Amniotic stem cell (primary cell): ENCODE data around the gene IDUA.
"Not testable (repeated sequence)": the region's sequence is repeated elsewhere in the genome, so short reads cannot be mapped to it uniquely, and the experiment has no call there.

Experiments
- DNase-seq: peaks from one replicate; lab custom pipeline; 2025; lab: John Stamatoyannopoulos, UW

IDUA gene

GRCh38 chr4:967113-968104, 19.4 kb upstream of the IDUA start:
- DNase-seq = no peak

DNA sequence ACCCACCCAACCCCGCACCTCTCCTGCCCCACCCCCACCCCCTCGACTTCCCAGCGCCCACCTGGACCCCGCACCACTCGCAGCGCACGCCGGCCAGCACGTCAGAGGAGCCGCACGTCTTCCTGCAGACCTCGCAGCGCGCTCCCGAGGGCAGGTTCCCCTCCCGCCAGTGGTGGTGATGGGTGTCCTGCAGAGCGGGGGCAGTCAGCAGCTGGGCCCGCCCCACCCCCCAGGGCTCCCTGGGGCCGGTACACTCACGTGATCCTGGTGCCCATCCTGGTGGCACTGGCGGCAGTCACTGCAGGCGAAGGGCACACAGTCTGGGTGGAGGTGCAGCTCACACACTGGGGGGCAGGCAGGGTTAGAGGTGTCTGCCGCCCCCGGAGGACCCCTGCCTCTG, 18.6 kb upstream of the IDUA start:
- DNase-seq = no peak

DNA sequence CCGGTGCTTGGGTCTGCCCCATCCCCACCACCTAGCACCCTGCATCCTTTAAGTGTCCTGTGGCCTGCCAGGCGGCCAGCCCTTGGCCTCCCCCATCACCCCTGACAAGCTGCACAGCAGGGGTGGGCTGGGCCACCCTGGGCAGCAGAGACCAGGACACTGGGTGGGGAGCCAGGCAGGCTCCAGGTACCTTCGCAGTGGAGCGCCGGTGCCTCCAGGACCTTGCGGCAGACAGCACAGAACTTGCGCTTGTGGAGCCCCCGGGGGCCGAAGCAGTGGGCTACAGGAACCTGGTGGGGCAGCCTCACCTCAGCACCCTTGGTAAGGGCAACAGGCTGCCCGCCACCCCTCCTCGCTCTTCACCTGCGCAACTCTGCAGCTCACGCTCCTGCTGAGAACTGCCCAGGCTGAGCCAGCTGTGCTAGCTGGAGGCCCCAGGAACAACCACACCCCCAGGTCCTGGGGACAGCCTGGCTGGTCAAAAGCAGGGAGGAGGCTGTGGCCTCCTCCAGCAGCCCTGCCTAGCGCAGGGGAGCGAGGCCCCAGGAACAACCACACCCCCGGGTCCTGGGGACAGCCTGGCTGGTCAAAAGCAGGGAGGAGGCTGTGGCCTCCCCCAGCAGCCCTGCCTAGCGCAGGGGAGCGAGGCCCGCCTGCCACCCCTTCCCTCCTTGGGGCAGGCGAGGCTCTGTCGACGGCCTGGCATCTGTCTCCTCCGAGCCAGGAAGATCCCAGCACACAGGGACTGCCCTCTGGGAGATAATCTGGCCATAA, 18.0 kb upstream of the IDUA start:
- no peak for DNase-seq

GRCh38 chr4:970046-970745, 16.6 kb upstream of the IDUA start:
- DNase-seq = no peak

DNA sequence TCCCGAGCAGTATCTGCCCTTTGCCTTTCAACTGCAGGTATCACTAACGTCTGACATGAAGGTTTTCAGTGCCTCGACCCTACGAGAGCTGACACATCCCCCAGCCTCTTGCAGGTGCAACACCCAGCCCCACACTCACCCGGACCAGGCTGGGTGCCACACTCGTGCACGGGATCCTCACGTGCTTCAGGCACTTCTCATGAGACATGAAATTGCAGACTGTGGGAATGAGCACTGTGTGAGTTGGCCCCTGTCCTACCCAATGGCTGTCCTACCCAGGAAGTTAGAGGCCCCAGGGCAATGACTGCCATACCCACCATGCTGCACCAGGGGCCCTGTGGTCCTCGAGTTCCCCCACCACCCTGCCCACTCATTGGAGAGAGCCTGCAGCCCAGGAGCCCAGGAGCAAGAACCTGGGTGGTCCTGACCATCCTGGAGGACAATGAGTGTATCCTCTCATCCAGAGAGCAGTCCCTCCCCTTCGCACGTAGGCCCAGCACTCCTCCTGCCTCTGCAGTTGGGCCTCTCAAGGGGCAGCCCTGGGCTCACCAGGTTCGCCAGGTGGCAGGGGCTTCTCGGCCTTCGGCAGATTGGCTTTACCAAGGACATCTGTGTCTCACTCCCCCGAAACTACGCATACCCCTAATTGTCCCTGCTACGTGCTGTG, 15.9 kb upstream of the IDUA start:
- no peak for DNase-seq

DNA sequence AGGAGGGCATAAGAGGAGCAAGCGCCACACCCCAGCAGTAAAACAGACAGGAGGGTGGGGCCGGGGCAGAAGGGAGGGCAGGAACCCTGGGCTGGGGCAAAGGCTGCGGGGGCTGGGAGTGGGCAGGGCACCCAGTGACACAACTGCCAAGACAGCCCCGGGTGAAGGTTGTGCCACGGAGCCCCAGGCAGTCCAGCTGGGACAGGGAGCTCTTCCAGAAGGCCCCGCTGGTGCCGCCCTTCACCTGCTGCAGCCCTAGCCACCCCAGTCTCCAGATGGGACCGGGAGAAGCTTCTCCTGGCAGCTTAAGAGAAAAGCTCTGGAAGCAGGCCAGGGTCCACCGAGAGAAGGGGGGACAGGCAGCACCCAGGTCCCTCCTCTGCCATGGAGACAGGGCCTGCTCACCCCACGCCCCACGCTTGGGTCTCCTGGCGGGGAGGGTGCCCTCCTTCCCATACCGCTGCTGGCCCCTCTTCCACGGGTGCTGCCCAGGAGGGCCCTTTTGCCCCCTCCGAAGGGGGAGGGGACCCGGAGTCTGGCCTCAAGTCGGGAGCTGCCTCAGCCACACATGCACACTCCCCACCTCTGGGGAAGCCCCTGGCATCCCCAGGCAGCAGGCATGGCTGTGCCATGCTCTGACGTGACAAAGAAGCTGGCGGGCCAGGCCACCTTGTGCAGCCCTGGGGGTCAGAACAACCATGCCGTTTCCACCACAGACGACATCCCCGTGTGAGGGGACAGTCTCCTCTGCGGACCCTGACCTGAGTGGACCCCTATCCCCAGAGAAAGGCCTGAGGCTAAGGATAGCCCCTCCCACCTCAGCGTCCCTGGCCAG, 15.0 kb upstream of the IDUA start:
- DNase-seq = no peak

- DNase-seq = no peak
These were observed 14.0 kb upstream of the IDUA start for GRCh38 chr4:972651-973424.

DNA sequence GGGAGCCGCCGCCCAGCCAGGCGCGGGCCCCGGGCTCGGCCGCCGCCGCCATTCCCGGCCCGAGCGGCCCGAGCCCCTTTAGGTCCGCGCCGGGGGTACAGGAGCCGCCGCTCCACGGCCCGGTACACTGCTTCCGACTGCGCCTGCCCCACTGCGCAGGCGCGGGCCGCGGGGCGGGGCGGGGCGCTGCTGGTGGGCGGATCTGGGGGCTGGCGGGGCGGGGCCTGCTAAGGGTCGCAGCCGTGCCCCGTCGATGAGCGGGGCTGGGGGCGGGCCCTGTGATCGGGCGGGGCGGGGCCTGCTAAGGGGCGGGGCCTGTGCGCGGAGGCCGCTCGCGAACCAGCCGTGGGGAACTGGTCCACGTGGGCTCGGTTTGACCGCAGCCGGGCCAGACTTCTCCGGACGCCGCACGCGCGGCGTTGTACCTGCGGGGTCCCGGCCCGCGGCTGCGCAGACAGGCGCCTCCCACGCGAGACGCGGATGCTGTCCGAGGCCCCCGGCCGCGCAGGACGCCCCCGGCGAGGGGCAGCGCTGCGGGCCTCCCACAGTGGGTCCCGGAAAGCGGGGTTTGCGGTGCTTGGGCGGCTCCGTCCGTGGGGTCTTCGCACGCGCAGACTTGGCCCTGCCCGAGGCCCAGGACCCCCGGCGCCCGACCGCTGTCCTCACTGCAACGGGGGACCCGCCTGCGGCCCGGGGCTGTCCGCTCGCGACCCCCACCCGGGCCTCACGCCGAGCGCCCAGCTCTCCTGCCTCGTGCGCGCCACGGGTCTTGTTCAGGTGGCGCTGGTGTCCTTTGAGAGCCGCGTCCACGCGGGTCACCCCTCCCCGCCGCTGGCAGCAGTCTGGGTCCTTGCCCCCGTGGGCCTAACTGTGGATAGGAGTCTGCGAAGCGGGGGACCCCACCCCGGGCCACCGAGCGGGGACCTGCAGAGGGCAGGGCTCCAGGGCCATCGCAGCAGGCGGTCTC, 13.1 kb upstream of the IDUA start, which contains the start of gene DGKQ:
DGKQ (minus strand) TSS at position 139 of the 967 bp plus-strand sequence; CDS start at position 52, 87 bp downstream.
- DNase-seq = peak; percentile 63

GRCh38 chr4:974668-975067, 12.2 kb upstream of the IDUA start:
- no peak for DNase-seq

- DNase-seq = not testable (repeated sequence)
These were observed 10.8 kb upstream of the IDUA start for GRCh38 chr4:976016-976415.

DNA sequence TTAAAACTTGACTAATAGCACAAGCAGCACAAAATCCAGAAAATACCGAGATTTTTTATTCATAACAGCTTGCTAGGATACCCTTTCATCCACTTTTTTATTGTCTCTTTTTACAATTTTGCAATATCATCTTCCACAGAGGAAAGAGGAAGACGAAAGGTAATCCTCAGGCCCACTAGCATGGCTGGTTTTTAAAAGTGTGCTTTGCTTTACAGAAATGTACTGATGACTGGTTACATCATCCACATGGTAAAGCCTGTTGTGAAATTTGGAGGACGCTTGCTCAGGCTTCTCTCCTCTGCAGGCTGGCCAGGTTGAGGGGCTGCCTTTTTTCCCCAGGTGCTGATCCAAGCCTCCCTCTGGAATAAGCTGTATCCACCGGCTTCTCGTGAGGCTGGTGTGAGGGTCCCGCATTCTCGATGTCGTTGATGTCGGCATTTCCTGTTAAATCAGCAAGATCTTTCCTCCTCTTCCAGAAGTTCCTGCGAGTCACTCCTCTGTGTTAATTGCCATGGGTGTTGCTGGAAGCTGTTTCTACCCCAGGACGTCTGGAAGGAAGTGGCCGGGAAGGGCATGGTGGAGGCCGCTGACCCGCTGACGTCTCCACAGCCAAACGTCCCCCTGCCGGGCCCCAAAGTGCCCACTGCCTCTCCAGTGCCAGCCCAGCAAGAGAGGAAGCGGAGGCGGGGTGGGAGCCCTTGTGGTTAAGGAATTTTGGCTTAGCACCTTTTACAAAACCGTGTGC, 7.7 kb upstream of the IDUA start:
- no peak for DNase-seq

DNA sequence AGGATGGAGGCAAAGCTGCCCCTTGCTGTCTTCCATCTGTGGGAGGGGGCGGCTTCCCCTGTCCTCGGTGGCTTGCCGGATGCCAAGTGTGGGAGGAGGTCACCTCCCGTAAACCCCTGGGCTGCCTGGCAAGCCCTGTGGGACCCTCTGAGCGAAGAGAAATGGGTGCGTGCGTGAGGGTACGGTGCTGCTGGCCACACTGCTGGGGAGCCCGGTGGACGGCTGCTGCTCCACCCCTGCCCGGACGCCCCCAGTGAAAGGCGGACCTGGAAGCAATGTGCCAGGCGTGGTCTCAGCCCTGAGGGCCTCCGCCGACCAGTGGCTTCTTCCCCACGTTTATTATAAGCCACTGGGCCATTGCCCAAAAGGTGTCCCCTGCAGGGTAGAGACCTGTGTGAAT, 4.6 kb upstream of the IDUA start:
- no peak for DNase-seq

DNA sequence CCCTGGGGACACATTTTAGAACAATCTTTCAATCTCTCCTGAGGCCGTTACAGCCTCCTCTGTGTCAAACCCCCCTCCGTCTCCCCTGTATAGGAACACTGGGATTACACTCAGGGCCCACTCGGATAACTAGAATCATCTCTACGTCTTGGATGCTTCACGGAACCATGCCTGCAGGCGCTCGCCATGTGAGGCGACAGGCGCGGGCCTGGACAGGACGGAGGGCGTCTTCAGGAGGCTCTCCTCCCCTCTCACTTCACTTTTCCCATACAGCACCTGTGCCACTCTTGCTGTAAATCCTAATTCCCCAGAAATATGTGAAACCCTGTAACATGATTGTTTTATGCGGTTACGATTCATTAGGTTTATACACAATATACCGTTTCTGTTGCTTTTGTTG, 4.0 kb upstream of the IDUA start:
- DNase-seq = no peak

DNA sequence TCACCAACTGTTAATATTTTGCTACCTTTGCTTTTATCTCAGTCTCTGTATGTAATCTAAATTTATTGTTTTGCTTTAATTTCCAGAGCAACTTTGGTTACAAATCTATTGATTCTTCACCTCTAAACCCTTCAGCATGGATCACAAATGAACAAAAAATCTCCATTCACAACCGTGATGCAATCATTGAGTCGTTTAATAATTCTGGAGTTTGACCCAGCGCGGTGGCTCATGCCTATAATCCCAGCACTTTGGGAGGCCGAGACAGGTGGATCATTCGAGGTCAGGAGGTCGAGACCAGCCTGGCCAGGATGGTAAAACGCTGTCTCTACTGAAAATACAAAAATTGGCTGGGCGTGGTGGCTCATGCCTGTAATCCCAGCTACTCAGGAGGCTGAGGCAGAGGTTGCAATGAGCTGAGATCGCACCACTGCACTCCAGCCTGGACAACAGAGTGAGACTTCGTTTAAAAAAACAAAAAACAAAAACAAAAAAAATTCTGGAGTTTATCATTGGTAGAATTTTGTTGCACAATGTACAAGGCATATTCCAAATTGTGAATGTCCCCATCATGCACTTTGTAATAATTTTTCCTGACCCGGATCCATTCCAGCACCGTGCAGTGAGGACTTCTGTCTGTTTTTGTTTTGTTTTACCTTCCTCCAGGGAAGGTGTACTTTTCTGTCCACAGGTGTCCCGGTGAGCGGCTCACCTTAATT, 2.3 kb upstream of the IDUA start:
- DNase-seq = no peak

DNA sequence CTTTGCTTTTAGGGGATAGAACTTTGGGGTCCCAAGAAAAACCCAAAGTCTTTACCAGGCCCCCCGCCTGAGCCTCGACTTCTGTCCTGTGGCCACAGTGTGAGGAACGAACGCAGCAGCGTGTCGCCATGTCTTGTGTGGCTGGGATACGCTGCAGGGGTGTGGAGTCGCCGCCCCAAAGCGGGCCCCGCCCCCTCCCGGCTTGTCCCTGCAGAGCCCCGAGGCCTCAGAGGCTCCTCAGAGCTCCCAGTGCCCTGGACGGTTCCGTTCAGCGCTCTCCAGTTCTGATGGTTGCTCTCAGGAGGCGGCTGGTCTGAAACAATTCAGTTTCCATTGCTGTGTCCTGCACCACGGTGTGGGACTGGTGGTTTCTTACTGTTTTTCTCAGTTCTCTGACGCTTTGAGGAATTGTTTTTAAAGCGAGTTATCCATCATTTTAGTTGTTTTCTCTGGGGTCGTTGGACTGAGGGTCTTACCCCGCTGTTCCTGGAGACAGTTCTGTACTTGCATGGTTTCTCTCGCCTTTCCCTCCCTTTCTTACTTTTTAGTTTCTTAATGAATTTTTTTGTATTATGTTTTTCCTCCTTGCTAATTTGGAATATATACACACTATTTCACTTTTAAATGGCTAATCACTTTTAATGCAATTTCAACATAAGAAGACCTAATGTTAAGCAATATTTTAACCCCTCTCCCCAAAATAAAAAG, 1.6 kb upstream of the IDUA start:
- DNase-seq = no peak

- no peak for DNase-seq
These were observed 391 bp upstream of the IDUA start for GRCh38 chr4:986428-986878.
